NB4 (cell line): ENCODE data around the gene ITLN1.

Experiments used
- CTCF ChIP-seq: IDR thresholded peaks from one replicate; pipeline ENCODE4 v1.5.1; 2012; ENCODE audit warnings: low read depth, low read length
- MAX ChIP-seq: IDR thresholded peaks from 2 replicates; pipeline ENCODE4 v1.6.1; 2011; ENCODE audit warnings: low read depth, low read length

- TF ChIP-seq MAX (no peak), CTCF (no peak)
Measured at GRCh38 chr1:160858097-160858496, 26.9 kb downstream of the ITLN1 start.
